ENCODE results near the gene CACNA1F. TPM values are rescaled to one million over a fixed set of nuclear protein-coding genes. Genes with fewer than 3 reads are reported as not detected.
A peak's percentile ranks its signal among the peaks of the same experiment; 100 is the strongest.

The CACNA1F gene
- total RNA-seq, 1 experiment from 2014 or later = not detected

GRCh38 chrX:49230500-49231232, 2.5 kb downstream of the CACNA1F start:
- peak; percentile 51 for DNase-seq (ENCODE audit: low read depth)

- no peak for DNase-seq (ENCODE audit: low read depth)
These were observed 5.0 kb downstream of the CACNA1F start for GRCh38 chrX:49228185-49228584.

GRCh38 chrX:49227726-49228125, 5.4 kb downstream of the CACNA1F start:
- no peak for DNase-seq (ENCODE audit: low read depth)

- peak; percentile 4 for DNase-seq (ENCODE audit: low read depth)
These were observed 6.2 kb downstream of the CACNA1F start for GRCh38 chrX:49226946-49227345.

- no peak for DNase-seq (ENCODE audit: low read depth)
These were observed 7.3 kb downstream of the CACNA1F start for GRCh38 chrX:49225858-49226257.

DNA sequence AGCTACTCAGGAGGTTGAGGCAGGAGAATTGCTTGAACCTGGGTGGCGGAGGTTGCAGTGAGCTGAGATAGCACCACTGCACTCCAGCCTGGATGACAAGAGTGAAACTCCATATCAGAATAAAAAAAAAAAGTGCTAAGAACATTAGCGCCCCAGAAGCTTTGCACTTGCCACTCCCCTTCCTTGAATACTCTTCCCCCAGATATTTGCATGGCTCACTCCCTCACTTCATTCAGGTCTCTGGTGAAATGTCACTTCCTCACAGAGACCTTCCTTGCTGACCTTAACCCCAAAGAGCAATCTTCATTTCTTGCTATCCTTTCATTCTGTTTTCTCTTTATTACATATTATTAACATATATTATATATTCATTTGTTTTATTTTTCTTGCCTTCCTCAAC, 11.3 kb downstream of the CACNA1F start:
- no peak for DNase-seq (ENCODE audit: low read depth)

- DNase-seq (ENCODE audit: low read depth) = no peak
These were observed 13.0 kb downstream of the CACNA1F start for GRCh38 chrX:49220100-49220499.

- no peak for DNase-seq (ENCODE audit: low read depth)
These were observed 18.1 kb downstream of the CACNA1F start for GRCh38 chrX:49214996-49215526.

- DNase-seq (ENCODE audit: low read depth) = no peak
These were observed 18.7 kb downstream of the CACNA1F start for GRCh38 chrX:49214416-49214815.

- DNase-seq (ENCODE audit: low read depth) = no peak
These were observed 20.3 kb downstream of the CACNA1F start for GRCh38 chrX:49212861-49213260.

- no peak for DNase-seq (ENCODE audit: low read depth)
These were observed 20.9 kb downstream of the CACNA1F start for GRCh38 chrX:49212209-49212608.

DNA sequence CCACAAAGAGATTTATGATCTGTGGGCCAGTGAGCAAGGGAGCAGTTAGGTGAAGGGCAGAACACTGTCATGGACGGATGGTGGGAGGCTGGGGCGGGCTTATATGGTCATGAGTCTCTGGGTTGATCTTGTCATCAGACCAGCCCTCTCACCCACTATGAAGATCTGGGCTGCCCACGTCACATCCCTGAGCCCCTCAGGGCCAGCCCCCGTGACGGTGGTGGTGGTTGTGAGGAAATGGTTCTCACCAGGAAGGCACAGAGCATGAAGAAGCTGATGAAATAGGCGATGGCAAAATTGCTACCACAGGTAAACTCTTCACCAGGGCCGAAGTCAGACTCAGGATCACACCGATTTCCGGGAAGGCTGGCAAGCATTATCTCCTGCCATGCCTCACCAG, 22.1 kb downstream of the CACNA1F start:
- no peak for DNase-seq (ENCODE audit: low read depth)

DNA sequence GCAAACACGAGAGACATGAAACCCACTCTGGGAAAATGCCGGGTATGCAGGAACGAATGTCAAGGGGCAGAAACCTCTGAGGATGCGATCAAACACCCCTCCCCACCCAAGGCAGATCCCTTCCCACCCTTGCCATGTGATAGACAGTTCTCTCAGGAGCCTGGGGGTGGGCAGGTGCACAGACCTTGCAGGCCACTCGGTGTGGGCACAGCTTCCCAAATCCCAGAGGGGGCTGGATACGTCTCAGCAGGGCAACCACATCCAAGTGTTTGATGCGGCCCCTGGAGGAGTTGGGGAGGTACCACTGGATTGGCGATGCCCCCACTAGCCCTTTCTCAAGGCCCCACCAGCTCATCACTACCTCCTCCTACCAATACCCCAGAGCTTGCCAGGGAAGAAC, 22.7 kb downstream of the CACNA1F start:
- no peak for DNase-seq (ENCODE audit: low read depth)

- DNase-seq (ENCODE audit: low read depth) = no peak
These were observed 23.5 kb downstream of the CACNA1F start for GRCh38 chrX:49209434-49210251.

GRCh38 chrX:49208399-49208798, 24.7 kb downstream of the CACNA1F start:
- no peak for DNase-seq (ENCODE audit: low read depth)

GRCh38 chrX:49206543-49206942, 26.6 kb downstream of the CACNA1F start:
- DNase-seq (ENCODE audit: low read depth) = no peak

DNA sequence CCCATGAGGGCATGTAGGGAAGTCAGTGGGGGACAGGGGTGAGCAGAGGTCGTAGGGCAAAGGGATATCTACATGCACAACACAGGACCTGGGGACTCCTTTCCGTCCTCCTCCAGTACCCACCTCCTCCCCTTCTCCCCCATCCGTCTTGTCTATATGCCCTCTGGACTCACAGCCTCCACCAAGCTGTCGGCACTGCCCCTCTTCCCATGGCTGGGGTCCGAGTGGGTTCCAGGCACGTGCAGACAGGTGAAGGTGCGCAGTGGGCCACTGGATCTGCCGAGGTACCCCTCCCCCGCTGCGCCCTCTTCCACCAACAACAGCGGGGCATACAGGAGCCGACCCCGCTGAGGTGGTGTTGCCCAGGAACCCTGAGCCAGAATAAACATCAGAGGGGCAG, 27.7 kb downstream of the CACNA1F start:
- no peak for DNase-seq (ENCODE audit: low read depth)

DNA sequence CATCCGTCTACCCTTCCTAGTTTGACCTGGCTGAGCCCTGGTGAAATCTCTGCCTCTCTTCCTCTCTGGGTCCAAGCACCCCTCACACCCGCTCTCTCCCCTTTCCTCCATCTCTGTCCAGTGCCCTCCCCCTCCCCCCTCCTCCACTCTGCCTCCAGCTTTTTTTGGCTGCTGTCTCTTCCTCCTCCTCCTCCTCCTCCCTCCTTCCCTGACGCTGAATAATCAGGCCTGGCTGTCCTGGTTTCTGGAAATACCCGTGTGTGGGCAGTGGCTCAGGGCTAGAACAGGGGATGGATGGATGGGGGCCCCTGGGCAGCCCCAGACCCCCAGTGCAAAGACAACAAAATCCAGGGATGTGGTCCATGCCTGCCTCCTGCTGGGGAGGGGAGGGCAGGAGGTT, 28.4 kb downstream of the CACNA1F start:
- DNase-seq (ENCODE audit: low read depth) = no peak

DNA sequence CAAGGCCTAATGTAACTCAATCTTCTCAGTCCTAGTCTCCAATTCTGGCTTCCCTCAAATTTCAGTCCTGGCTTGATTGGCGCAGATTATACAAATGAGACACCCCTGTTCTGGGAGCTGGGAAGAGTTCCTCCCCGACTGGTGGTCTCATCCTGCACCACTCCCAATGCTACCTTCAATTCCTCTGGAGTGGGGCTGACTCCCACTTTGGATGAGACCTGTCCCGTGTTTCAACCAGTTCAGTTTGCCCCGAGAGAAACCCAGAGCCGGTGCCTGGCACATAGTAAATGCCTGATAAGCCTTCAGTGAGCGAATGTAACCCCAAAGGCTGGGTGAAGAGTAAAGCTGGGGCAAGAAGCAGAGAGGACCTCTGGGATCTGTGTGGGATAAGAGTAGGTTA, 29.1 kb downstream of the CACNA1F start:
- DNase-seq (ENCODE audit: low read depth) = no peak

DNA sequence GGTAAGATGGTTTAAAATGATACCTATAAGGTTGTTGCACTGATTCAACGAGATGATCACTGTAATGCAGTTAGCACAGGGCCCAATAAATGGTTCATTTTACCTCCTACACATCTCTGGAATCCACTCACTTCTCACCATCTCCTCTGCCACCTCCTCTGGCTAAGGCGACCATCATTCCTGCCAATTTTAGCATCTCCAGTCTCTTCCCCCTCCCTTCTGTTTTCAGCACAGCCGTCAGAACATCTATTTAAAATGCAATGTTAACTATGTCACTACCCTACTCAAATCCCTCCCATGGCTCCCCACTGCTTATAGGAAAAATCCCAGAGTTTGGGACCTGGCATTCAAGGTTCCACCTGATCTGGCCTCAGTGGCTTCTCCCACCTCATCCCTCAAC, 29.6 kb downstream of the CACNA1F start:
- DNase-seq (ENCODE audit: low read depth) = no peak

- no peak for DNase-seq (ENCODE audit: low read depth)
These were observed 31.1 kb downstream of the CACNA1F start for GRCh38 chrX:49202022-49202421.

- DNase-seq (ENCODE audit: low read depth) = peak; percentile 87
These were observed 33.0 kb downstream of the CACNA1F start, which contains the start of gene SYP for GRCh38 chrX:49199906-49200771. Gene SYP (minus strand): TSS chrX:49200193. CDS start chrX:49200186, 7 bp downstream.
